Activated naive CD8-positive, alpha-beta T cell treated with anti-CD3 and anti-CD28 coated beads, Interleukin-2, amount 50 U/mL, for 16 hours (primary cell): ENCODE results near the gene RNPS1.
"Not testable (repeated sequence)": the region's sequence is repeated elsewhere in the genome, so short reads cannot be mapped to it uniquely, and the experiment has no call there.

ENCODE experiments used
- DNase-seq: peaks from one replicate; pipeline ENCODE4 v3.0.0-alpha.2; 2020; ENCODE audit warnings: low read depth, low spot score

Gene RNPS1

DNA sequence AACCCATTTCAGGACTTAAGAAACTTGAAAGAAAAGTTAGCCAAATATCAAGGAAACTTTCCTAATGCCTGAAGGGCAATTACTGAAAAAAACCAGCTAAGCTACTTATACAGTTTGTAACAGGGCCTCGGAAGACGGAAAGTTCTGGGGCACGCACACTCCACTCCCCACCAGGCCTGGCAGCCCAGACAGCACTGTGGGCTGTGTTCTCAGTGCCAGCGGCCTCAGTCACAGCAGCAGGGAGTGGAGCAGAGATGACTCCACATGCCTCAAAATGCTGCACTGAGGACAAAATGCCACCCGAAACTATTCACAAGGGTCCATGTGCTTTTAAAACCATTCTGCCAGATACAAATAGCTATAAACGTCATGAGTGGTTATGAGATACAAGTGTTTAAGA lies 10.2 kb downstream of the RNPS1 start:
- no peak for DNase-seq

- no peak for DNase-seq
Observed at GRCh38 chr16:2256531-2257140, 11.3 kb downstream of the RNPS1 start.

GRCh38 chr16:2253293-2253692 lies 14.6 kb downstream of the RNPS1 start:
- no peak for DNase-seq

GRCh38 chr16:2252806-2253148 lies 15.1 kb downstream of the RNPS1 start:
- no peak for DNase-seq

- no peak for DNase-seq
Observed at GRCh38 chr16:2251296-2252111, 16.4 kb downstream of the RNPS1 start, which contains the start of gene ECI1. Gene ECI1, minus strand, starts transcription at chr16:2251587. Its CDS starts 21 bp downstream, at chr16:2251566.

DNA sequence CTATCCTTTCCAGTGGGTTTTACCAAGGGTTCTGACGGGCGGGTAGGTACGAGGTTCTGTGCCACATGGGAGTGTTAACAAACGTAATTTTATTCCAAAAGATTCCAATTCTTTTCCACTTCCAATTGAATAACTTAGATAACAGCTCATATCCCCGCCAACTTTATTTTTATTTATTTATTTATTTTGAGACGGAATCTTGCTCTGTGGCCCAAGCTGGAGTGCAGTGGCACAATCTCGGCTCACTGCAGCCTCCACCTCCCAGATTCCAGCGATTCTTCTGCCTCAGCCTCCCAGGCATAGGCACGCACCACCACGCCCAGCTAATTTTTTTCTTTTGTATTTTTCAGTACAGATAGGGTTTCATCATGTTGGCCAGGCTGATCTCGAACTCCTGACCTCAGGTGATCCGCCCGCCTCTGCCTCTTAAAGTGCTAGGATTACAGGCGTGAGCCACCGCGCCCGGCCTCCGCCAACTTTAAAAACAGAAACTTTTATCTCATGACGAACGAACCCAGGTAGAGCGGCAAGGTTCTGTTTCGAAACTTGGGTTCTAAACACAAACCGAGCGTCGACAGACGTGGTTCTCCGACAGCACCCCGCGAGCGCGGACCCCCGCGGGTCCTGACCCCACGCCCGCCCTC lies 17.2 kb downstream of the RNPS1 start:
- DNase-seq = no peak

- no peak for DNase-seq
Observed at GRCh38 chr16:2246301-2246885, 21.5 kb downstream of the RNPS1 start.

DNA sequence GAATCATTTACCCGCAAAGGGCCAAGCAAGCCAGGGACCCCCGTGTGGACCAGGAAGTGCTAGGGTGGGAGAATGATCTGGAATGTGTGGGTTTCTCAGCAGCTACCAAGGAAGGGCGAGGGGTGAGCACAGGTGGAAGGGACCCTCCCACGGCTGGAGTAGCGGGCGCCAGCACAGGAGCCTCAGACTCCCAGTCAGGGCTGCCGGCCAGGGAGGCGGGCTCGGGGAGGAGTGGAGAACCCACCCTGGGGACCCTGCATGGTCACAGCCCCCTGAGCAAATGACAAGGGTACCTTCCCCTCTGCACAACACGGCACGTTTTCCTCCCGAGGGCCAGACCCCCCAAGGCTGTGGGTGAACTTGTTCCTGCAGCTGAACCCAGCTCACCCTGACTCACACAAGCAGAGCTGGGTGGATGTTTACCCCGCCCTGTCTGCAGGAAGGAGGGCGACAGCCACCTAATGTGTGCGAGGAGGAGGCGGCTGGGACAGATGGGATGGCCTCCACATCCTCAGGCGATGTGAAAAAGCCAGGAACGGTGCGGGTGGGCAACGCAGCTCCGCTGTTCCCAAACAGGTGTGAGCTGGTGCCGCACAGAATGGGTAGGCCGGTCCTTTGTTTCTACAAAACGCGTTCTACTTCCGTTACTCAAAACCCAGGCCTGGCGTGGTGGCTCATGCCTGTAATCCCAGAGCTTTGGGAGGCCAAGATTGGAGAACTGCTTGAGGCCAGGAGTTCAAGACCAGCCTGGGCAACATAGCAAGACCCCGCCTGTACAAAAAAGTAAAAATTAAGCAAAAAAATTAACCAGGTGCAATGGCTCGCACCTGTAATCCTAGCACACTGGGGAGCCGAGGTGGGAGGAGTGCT lies 22.8 kb downstream of the RNPS1 start:
- no peak for DNase-seq

- DNase-seq = no peak
Observed at GRCh38 chr16:2244301-2244700, 23.6 kb downstream of the RNPS1 start.

DNA sequence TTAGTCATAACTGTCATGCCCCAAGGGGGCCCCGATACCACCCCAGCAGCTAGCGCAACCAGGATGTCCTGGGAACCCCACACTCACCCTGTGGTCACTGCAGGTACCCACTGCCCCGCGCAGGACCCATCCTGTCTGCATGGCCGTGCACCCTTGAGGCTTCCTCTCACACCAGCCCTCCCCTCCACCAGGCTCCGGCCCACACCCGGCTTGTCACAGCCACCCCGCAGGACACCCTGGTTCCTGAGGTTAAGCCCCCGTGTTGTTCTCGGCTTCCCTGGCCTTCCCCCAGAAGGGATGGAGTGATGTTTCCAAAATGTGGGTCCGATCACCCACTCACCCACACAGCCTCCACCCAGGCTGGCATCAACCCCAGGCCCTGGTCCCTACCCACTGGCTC lies 24.1 kb downstream of the RNPS1 start:
- DNase-seq = no peak

DNA sequence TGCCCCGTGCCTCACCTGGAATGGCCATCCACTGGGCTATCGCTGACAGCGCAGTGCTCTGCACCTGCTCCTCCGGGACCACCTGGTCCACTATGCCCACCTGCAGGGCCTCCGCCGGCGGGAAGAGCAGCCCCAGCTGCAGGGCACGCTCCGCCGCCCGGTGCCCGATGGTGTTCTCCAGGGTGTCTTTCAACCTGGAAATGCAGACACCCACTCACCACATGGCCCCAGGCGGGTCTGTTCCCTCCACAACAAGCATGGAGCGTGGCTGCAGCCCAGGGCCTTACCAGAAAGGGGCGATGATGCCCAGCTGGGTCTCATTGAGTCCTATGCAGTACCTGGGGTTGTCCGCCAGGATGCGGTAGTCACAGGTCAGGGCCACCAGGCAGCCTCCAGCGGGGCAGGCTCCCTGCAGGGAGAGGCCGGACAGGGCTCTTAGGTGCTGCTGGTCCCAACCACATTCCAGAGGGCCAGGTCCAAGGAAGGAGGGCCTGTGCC lies 24.8 kb downstream of the RNPS1 start:
- DNase-seq = no peak

- no peak for DNase-seq
Observed at GRCh38 chr16:2242598-2242997, 25.3 kb downstream of the RNPS1 start.

DNA sequence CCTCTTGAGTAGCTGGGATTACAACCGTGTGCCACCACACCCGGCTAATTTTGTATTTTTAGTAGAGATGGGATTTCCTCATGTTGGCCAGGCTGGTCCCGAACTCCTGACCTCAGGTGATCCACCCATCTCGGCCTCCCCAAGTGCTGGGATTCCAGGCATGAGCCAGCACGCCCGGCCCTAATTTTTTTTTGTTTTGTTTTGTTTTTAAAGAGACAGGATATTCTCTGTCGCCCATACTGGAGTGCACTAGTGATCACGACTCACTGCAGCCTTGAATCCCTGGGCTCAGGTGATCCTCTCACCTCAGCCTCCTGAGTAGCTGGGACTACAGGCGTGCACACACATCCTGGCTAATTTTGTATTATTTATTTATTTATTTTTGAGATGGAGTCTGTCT lies 27.6 kb downstream of the RNPS1 start:
- not testable (repeated sequence) for DNase-seq

GRCh38 chr16:2238838-2239675 lies 28.9 kb downstream of the RNPS1 start:
- no peak for DNase-seq

- DNase-seq = no peak
Observed at GRCh38 chr16:2238150-2238837, 29.6 kb downstream of the RNPS1 start.

GRCh38 chr16:2237493-2238149 lies 30.3 kb downstream of the RNPS1 start:
- no peak for DNase-seq

DNA sequence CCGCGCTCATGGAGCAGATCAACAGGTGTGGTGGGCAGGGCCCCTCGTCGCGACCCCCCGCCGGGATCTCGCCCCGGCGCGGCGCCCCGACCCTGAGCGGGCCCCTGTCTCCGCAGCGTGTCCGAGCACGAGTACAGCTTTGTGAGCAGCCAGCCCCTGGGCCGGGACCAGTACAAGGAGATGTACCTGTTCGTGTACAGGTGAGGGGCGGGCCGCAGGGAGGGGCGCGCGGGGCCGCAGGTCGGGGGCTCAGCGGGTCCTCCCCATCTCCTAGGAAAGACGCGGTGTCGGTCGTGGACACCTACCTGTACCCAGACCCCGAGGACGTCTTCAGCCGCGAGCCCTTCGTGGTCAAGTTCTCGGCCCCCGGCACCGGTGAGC lies 30.8 kb downstream of the RNPS1 start:
- no peak for DNase-seq

- no peak for DNase-seq
Observed at GRCh38 chr16:2236337-2237101, 31.4 kb downstream of the RNPS1 start, which contains the start of gene DNASE1L2. Gene DNASE1L2, plus strand, starts transcription at chr16:2236444. Its CDS starts 373 bp downstream, at chr16:2236817.
